Erythroblast (primary cell): ENCODE results near the gene THAP10.

Experiments
- DNase-seq, 2 experiments: peaks; one replicate each; lab custom pipeline; 2025; lab: John Stamatoyannopoulos, UW
- GATA1 ChIP-seq: IDR thresholded peaks from 2 replicates; pipeline ENCODE4 v1.6.1; 2011; ENCODE audit warnings: low read depth, mild to moderate bottlenecking, control low read depth, low read length, moderate library complexity
- POLR2A ChIP-seq: IDR thresholded peaks from 2 replicates; pipeline ENCODE4 v1.6.1; 2011; ENCODE audit warnings: mild to moderate bottlenecking, low read length

The THAP10 gene

DNA sequence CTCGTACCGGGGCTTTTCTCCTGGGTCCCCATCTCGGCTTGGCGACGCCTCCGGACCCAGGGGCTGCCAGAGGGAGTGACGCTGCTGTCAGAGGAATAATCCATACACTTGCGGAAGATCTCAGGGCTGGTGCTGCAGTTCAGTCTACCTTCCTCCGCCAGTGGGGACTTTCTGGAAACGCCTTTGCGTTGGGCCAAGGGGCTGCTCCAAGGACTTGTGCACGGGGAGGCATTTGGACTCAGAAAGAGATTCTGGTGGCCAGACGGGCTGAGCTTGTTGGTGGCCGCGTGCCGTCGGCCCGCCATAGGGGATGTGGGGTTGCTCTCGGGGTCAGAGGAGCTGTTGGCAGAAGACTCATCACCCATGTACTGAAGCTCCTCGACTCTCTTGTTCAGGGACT, 60.1 kb downstream of the THAP10 start:
- TF ChIP-seq GATA1, result no peak
- no peak for TF ChIP-seq POLR2A
- DNase-seq, result no peak
